Activated effector memory CD4-positive, alpha-beta T cell treated with Interleukin-2 at 50 U/mL for 16 hours (primary cell): ENCODE results near the gene TBC1D5.
"Not testable (repeated sequence)": the region's sequence is repeated elsewhere in the genome, so short reads cannot be mapped to it uniquely, and the experiment has no call there.

ENCODE experiments used
- DNase-seq: peaks from one replicate; pipeline ENCODE4 v3.0.0-alpha.2; 2020

TBC1D5 gene

DNA sequence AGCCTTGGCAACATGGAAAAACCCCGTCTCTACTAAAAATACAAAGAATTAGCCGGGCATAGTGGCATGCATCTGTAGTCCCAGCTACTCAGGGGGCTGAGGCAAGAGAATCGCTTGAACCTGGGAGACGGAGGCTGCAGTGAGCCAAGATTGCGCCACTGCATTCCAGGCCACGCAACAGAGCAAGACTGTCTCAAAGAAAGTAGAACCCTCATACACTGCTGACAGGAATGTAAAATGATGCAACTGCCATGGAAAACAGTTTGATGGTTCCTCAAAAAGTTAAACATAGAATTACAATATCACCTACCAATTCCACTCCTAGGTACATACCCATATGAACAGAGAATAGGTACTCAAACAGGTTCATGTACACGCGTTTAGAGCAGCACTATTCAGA, 158.9 kb downstream of the TBC1D5 start:
- no peak for DNase-seq

DNA sequence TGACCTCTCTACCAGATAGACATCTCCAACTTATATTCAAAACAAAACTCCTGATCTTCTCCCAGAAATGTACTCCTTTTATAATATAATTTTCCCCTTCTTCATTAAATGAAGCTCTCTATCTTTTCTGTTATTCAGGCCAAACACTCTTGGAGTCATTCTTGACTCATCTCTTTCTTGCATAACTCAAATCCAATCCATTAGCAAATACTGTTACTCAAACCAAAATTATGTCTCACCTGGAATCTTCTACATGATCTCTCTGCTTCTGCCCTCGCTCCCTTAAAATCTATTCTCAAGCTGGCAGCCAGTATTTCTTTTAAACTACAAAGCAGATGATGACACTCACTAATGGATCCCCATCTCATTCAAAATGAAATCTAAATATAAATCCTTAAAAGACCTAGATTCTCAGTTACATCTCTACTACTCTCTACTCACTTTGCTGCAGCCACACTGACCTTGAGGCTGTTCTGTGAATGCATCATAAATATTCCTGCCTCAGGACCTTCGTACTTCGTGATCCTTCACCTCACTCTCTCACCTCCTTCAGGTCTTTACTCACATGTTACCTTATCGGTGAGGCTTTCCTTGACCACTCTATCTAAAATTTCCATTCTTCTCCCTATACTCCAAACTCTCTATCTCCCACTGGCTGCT, 160.9 kb downstream of the TBC1D5 start:
- DNase-seq, result no peak

DNA sequence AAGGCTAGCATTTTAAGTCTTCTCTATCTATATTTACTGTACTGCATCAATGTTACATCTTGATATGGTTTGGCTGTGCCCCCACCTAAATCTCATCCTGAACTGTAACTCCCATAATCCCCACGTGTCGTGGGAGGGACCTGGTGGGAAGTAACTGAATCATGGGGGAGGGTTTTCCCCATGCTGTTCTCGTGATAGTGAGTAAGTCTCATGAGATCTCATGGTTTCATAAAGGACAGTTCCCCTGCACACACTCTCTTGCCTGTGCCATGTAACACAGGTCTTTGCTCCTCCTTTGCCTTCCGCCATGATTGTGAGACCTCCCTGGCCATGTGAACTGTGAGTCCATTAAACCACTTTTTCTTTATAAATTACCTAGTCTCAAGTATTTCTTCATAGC, 161.5 kb downstream of the TBC1D5 start:
- no peak for DNase-seq

DNA sequence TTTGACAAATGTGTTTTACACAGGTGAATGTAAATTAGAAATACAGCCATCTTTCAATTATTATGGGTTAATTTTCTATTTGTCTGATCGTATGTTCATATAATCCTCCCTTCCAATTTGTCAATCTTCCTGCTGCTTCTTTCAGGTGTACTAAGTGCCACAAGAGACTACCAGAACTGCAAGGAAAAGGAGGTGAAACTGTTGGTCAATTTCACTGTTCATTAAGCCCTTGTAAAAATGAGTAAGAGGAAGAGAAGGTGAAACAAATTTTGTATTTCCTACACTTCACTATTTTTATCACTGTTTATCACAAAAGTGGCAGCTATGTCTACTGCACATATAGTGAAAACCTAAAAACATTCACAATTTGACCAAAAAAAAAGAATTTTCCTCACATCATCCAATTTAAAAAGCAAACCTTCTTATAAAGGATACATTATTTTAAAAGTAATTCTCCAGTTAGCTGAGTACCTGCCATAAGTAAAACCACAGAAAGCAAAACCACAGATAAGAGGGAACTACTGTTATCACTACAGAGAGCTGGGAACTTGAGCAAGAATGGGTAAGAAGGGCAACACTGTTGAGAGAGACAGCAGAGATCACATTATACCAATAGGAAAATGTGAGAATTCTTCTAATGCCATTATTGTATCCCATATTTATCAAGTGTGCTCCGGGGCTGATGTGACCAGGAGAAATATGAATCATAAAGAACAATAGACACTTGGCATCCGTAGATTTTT, 163.0 kb downstream of the TBC1D5 start:
- DNase-seq, result no peak

DNA sequence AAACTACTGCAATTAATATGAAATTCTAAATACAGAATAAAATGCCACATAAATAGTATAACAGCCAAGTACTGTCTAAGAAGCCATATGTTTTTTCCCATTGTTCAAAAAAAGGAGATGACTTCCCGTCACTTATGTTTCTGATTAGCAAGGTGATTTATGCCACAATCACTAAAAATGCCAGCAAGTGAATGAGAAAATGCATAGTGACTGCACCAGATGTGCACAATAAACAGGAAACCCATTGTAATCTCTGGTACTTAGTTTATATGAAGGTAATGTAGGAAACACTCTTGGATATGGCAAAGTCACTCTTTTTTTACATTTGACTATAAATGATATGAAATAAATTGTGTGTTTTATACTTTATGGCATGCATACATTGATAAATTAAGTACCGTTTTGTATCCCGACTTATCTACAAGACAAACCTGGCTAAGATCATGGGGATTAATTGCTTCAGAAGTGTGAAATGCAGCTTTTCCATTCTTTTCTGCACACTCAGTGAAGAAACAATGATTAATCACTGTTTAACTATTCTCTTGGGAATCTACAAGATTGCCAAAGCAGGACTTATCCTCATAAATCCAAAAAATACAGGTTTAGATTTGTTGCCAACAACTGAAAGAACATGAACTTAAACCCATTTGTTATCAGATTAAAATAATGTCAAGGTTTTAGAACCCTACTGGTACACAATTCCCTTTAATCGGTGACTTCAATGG, 164.5 kb downstream of the TBC1D5 start:
- DNase-seq, result no peak

DNA sequence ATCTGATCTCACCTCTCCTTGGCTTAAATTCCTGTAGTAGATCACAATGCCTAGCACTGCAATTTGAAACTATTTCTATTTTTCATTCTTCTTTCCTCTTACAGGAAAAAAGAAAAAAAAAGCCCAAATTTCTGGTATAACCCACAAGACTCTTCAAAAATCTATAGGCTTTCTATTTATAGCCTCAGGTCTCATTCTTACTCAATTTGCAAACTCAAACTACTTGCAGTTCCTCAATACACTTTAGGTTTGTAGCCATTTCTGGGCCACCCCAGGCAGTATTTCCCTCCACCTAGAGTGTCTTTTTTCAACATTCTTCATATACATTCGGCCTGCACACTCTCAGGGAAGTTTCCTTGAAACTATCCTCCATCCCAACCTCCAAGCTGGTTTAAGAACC, 169.0 kb downstream of the TBC1D5 start:
- no peak for DNase-seq

DNA sequence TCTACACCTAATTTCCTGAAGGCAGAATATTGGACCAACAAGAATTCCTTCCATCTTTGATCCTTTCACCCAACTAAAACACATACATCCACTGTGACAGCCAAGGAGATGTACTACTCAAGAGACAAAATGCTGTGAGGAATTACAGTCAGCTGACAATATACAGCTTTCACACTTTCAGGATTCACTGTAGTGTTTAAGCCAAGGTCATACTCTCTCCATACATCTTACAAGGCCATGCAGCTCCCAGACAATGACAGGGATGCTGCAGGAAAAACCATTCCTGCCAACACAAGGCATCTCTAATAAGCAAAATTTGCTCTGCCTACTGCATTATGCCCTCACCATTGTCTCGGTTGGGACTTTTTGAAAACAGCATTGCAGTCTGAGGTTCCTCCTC, 170.7 kb downstream of the TBC1D5 start:
- DNase-seq, result no peak

DNA sequence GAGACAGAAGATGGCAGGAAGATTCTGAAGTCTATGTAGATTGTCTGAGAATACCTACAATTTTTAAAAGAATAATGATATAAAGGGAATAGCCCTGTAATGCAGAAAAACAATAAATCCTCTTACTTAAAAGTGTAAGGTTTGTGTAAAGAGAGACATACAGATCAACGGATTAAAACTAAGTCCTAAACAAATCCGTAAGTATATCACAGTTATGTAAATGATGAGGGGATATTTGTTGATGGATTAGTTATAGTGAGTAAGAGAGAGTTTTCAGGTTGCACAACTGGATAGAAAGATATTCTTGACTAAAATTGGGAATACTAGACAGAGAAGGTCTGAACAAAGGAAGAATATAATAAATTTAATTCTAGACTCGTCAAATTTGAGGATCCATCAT, 179.6 kb downstream of the TBC1D5 start:
- no peak for DNase-seq

DNA sequence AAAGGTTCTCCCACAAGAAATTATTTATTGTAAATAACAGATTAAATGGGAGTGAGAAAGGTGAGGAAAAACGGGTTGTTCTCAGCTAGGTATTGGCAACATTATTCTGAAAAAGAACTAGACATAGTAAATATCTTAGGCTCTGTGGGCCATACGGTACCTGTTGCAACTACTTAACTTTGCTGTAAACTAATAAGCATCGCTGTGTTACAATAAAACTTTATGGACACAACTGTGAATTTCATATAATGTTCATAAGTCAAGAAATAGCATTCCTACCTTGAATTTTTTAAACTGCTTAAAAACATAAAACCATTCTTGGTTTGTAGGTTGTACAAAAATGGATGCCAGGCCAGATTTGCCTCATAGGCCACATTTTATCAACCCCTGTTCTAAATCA, 183.9 kb downstream of the TBC1D5 start:
- no peak for DNase-seq

DNA sequence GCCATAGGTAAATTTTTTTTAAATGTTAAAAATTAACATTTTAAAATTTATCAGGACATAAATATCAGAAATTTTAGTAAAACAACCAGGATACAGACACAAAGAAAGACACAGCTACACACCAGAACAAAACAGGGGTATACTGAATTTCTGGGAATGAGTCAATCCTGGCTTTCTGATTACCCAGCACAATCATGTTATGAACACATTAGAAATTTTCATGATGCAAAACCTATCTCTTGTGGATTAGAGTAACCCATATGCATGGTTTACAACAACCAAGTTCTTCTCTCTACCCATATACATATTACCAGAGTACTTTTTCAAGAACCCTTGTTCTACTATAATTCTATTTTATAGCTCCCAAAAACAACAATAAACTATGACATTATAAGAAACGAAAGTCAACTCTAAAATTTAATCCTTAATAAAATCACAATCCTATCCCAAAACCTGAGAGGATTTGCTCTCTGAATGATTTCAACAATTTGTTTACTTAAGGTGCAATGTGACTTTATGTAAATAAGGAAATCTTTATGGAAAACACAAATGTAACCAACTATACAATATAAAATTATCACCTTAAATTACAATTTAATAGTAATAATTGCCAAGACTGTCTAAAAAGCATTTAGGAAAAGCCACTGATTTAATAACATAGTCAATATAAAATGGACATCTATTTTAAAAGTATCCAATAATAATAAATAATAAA, 184.5 kb downstream of the TBC1D5 start:
- no peak for DNase-seq

DNA sequence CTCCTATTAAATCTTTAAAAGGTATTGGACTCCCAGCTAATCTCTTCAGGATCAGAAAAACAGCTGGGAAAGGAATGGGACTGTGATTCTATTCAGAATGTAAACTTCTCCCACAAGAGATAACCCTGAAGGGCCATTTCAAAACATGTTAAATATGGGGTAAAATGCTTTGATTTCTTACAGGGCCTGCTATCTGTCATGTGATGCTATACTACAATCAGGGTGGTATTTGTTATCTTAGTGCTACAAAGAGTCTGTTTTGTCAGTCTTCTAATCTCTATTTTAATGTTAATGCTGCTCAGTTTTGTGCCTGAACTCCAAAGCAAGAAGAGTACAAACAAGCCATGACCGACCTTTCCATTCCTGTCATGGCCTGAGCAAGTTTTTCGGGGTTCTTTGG, 186.9 kb downstream of the TBC1D5 start:
- DNase-seq, result no peak

DNA sequence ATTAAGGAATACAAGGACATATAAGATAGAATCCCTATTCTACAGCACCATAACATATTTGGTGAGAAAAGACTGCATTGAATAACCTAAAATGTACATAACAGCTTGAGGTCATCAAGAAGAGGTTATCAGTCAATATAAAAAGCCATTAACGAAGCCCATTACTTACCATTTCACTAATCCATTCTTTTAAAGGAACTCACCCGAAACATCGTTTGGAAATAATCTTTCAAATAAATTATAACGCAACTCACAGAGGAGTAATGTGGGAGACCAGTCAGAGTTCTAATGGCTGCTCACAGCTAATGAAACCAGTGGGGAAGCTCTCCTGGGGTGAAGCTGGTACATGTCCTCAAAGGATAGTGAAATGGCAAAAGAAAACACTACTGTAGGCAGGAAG, 188.4 kb downstream of the TBC1D5 start:
- DNase-seq, result no peak

DNA sequence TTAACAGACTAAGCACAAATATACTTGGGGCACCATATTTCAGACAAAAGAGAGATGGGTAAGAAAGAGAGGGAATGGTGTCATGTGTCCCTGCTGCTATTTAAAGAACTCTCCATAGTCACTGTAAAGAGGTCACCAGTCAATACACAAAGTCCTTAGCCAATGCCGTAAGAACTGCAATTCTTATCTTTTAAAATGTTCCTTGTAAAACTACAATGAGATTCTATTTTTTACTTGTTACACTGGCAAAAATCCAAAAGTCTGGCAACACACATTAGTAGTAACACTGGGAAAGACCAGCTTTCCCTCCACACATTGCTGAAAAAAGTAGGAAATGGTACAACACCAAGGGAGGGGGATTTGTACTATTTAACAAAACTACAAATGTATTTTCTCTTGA, 189.4 kb downstream of the TBC1D5 start:
- no peak for DNase-seq

DNA sequence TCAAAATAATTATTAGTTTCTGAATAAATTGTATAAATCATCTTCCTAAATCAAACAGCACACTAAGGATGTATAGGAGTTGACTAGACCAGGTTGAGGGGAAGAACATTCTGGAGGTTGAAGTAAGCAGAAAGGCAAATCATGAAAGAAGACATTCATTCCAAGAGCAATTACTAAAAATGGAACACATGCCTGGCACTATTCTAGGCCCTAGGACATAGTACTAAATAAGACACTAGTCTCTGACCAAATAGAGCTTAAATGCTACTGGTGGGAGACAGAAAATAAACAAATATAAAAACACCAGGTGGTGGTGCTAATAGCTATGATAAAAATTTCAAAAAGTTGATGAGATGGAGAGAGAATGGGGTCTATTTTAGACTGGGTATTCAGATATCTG, 190.1 kb downstream of the TBC1D5 start:
- DNase-seq, result no peak

DNA sequence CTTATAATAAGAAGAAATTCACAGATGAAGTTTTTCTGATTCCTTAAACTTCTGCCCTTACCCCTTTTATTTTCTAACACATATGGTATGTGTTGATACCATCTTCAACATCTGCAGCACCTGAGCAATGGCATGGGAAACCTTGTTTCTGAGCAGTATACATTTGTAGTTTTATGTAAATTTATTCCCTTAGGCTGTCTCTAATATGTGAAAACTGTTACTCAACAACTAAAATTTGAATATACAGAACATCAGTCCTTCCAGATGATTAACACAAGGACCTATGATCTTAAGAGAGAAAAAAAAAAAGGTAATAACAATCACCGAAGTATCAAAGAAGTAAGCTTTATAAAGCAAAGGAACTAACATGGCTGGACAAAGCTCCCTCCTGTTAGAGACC, 190.5 kb downstream of the TBC1D5 start:
- no peak for DNase-seq

DNA sequence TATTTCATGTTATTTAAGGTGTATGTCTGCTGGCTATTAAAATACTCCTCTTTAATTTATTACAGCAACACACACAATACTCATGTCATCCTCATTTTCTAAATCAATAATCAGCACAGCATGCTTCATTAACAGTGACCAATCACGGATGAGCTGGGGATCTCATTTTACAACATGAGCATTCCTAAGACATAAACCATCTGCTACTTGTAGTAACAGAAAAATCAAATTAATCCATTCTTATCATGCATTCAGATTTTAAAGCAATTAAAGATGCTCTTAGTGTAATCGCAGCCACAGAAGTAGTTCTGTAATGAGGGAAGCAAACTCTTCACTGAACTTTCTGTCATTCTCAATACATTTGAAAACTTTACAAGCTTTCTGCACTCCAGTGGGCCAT, 191.1 kb downstream of the TBC1D5 start:
- DNase-seq, result no peak

DNA sequence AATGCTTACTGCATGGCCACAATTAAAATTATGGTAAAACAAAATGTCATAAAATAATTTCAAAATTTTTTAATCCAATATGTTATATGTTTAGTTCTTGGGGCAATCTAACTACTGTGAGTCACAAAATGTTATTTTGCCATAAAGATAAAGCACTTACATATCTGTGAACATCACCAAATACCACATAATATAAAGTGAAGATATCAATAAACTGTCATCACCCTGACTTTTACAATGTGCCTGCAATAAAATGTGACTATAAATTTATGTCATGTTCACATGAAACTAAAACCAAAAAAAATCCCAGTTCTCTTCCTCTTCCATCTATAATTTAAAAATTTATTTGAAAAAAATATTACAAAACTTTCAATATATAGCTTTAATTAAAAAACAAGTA, 191.8 kb downstream of the TBC1D5 start:
- no peak for DNase-seq

DNA sequence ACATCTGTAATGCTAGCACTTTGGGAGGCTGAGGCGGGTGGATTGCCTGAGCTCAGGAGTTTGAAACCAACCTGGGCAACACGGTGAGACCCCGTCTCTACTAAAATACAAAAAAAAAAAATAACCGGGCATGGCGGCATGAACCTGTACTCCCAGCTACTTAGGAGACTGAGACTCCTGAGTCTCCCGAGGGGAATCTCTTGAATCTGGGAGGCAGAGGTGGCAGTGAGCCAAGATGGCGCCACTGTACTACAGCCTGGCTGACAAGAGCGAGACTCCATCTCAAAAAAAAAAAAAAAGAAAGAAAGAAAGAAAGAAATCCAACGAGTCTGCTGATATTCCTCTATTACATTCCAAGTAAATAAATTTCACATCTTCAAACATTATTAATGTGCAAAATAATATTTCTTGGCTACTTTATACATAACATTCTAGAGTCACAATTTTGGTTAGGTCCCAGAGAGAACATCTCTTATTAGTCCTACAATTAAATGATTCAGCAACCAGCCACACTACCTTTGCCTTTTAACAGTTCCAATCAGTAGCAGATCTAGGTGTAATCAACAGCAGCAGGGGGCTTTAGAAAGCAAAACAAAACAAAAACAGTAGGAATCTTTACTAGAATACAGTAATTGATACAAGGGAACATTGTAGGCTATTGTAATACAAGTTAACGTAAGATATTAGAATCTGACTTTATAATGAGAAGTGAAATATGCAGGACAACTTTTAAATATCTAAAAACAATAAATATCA, 195.8 kb downstream of the TBC1D5 start:
- DNase-seq, result no peak

DNA sequence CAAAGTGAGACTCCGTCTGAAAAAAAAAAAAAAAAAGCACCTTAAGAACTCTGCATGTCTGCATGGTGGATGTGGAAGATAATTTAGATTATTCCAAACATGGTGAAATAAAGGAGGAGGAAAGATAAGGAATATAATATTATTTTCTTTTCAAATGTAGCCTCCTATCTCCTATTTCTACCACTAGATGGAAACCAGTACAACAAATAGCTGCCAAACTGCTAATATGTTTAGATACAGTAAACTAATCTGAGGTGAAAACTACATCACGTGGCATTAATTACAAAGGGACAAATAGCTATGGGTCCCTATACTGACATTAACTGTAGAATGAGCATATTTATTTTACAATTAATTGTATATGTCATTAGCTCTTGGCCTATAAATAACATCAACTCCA, 197.8 kb downstream of the TBC1D5 start:
- no peak for DNase-seq

DNA sequence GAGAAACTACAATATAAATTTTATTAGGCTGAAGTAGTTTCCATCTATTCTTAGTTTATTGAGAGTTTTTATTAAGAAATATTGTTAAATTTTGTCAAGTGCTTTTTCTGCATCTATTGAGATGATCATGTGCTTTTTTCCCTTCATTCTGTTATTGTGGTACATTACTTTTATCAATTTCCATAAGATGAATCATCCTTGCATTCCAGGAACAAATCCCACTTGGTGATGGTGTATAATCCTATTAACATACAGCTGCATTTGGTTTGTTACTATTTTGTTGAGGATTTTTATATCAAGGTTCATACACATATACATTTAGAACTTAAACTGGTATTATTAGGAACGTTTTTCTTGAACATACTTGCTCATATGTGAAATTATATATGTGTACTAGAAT, 199.8 kb downstream of the TBC1D5 start:
- DNase-seq, result no peak

DNA sequence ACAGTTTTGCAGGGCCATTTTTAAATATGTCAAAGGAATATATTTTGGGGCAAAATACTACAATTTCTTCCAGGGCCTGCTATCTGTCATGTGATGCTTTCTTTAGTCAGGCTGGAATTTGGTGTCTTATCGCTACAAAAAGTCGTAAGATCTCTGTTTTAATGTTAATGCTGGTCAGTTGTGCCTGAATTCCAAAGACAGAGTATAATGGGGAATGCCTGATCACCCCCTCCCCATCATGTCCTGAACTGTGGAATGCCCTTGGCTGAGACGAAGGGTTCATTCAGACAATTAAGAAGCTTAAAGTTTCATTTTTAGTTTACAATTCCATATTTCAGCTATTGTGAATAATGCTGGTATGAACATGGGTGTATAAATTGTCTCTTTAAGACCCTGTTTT, 203.0 kb downstream of the TBC1D5 start:
- DNase-seq, result no peak

DNA sequence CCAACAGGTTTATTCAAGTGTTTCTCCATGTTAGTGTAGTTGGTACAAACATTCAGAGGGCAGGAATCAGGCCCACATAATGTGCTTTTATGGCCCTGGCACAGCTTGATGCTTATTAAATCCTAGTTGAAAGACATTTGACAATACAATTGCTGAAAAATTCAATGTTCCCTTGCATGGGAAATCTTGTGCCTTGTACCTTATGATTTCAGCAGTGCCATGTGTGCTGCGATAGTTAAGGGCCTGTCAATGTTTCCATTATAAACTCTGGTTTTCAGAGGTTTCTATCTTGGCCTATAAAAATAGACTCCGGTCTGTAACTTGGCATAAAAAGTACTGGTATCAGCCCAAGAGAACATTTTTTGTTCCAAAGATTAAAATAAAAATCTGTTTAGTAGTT, 207.2 kb downstream of the TBC1D5 start:
- no peak for DNase-seq

DNA sequence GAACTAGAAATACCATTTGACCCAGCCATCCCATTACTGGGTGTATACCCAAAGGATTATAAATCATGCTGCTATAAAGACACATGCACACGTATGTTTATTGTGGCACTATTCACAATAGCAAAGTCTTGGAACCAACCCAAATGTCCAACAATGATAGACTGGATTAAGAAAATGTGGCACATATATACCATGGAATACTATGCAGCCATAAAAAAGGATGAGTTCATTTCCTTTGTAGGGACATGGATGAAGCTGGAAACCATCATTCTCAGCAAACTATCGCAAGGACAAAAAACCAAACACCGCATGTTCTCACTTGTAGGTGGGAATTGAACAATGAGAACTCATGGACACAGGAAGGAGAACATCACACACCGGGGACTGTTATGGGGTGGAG, 210.0 kb downstream of the TBC1D5 start:
- DNase-seq, result not testable (repeated sequence)
